Measurements from ENCODE around the gene SAC3D1.
A peak's percentile ranks its signal among the peaks of the same experiment; 100 is the strongest.
"Not testable (repeated sequence)": the region's sequence is repeated elsewhere in the genome, so short reads cannot be mapped to it uniquely, and the experiment has no call there.

The SAC3D1 gene

GRCh38 chr11:65040847-65041622 is at the start of gene SAC3D1:
SAC3D1 (plus strand) TSS chr11:65041210; CDS start chr11:65041293, 83 bp downstream.
- DNase-seq, result peak; percentile 79

- DNase-seq, result no peak
These were observed 46.7 kb upstream of the SAC3D1 start for GRCh38 chr11:64994318-64994717.

- no peak for DNase-seq
These were observed 44.7 kb upstream of the SAC3D1 start for GRCh38 chr11:64996327-64996709.

- DNase-seq, result no peak
These were observed 44.2 kb upstream of the SAC3D1 start, which contains the start of gene BATF2 for GRCh38 chr11:64996710-64997380. BATF2 (minus strand) TSS chr11:64996971; CDS start chr11:64996914, 57 bp downstream.

- no peak for DNase-seq
These were observed 42.9 kb upstream of the SAC3D1 start for GRCh38 chr11:64998141-64998540.

- DNase-seq, result no peak
These were observed 42.1 kb upstream of the SAC3D1 start for GRCh38 chr11:64998690-64999431.

- DNase-seq, result no peak
These were observed 41.5 kb upstream of the SAC3D1 start for GRCh38 chr11:64999478-64999877.

- DNase-seq, result no peak
These were observed 38.3 kb upstream of the SAC3D1 start for GRCh38 chr11:65002706-65003105.

GRCh38 chr11:65003282-65003681 is 37.7 kb upstream of the SAC3D1 start:
- DNase-seq, result no peak

GRCh38 chr11:65003968-65004367 is 37.0 kb upstream of the SAC3D1 start:
- DNase-seq, result not testable (repeated sequence)

- DNase-seq, result no peak
These were observed 33.0 kb upstream of the SAC3D1 start for GRCh38 chr11:65008016-65008415.

GRCh38 chr11:65008873-65009272 is 32.1 kb upstream of the SAC3D1 start:
- no peak for DNase-seq

- DNase-seq, result peak; percentile 89
These were observed 27.7 kb upstream of the SAC3D1 start for GRCh38 chr11:65013130-65013887.

GRCh38 chr11:65013888-65014725 is 26.9 kb upstream of the SAC3D1 start, which contains the start of gene ARL2:
ARL2 (plus strand) TSS chr11:65014160; CDS start chr11:65014208, 48 bp downstream.
- peak; percentile 81 for DNase-seq

GRCh38 chr11:65014726-65015227 is 26.2 kb upstream of the SAC3D1 start:
- DNase-seq, result no peak

GRCh38 chr11:65016705-65017104 is 24.3 kb upstream of the SAC3D1 start:
- no peak for DNase-seq

- DNase-seq, result no peak
These were observed 23.1 kb upstream of the SAC3D1 start for GRCh38 chr11:65017937-65018336.

GRCh38 chr11:65019824-65020223 is 21.2 kb upstream of the SAC3D1 start:
- no peak for DNase-seq

GRCh38 chr11:65021003-65021402 is 20.0 kb upstream of the SAC3D1 start:
- no peak for DNase-seq

GRCh38 chr11:65021509-65021908 is 19.5 kb upstream of the SAC3D1 start:
- no peak for DNase-seq

GRCh38 chr11:65023502-65023901 is 17.5 kb upstream of the SAC3D1 start:
- not testable (repeated sequence) for DNase-seq
